ENCODE results near the gene IGSF5. TPM values are rescaled to one million over a fixed set of nuclear protein-coding genes. Genes with fewer than 3 reads are reported as not detected.
"Not testable (repeated sequence)": the region's sequence is repeated elsewhere in the genome, so short reads cannot be mapped to it uniquely, and the experiment has no call there.

IGSF5 gene
- total RNA-seq, 1 experiment from 2014 or later = not detected

- CTCF ChIA-PET = no interaction called here
- BruUV-seq (replicated peaks) = no TSS peak
- POLR2A ChIA-PET (ENCODE audit: low non-redundant PET) = no interaction called here
Measured at GRCh38 chr21:39738566-39738965, 6.4 kb upstream of the IGSF5 start.

GRCh38 chr21:39739531-39739930 is 5.5 kb upstream of the IGSF5 start:
- intact Hi-C loops (cut with micrococcal nuclease; ENCODE audit: unreplicated experiment); POLR2A ChIA-PET (ENCODE audit: low non-redundant PET); H3K27me3 ChIP-seq (replicated peaks; ENCODE audit: insufficient read depth, low read depth, low read length, poor library complexity); CTCF ChIA-PET; H3K27ac ChIP-seq (ENCODE audit: low read depth, low read length, poor library complexity, severe bottlenecking); H3K4me1 ChIP-seq (ENCODE audit: insufficient read depth, low read length, poor library complexity, severe bottlenecking); H3K9me3 ChIP-seq (ENCODE audit: low read depth, low read length, poor library complexity, severe bottlenecking); DNase-seq (ENCODE audit: low spot score); H3K4me3 ChIP-seq (ENCODE audit: low read depth, low read length, poor library complexity, severe bottlenecking); H3K36me3 ChIP-seq (ENCODE audit: insufficient read depth, low read length, poor library complexity, severe bottlenecking); BruUV-seq (replicated peaks): not testable (repeated sequence)

More at GRCh38 chr21:39738566-39738965, 6.4 kb upstream of the IGSF5 start:
- TF ChIP-seq EZH2 (IDR thresholded peaks at IDR 0.05; ENCODE audit: borderline replicate concordance, low read depth, low read length, poor library complexity, severe bottlenecking) (no peak), CTCF (conservative IDR thresholded peaks at IDR 0.05; ENCODE audit: low read depth, low read length) (no peak)
- no peak for DNase-seq (ENCODE audit: low spot score)
- Histone ChIP-seq H3K27ac (ENCODE audit: low read depth, low read length, poor library complexity, severe bottlenecking) (no peak overlapping the region), H3K9me3 (ENCODE audit: low read depth, low read length, poor library complexity, severe bottlenecking) (no peaks in the 10 kb centered on the region), H3K27me3 (replicated peaks; ENCODE audit: insufficient read depth, low read depth, low read length, poor library complexity) (no peaks in the 10 kb centered on the region), H3K36me3 (ENCODE audit: insufficient read depth, low read length, poor library complexity, severe bottlenecking) (no peaks in the 10 kb centered on the region), H3K4me1 (ENCODE audit: insufficient read depth, low read length, poor library complexity, severe bottlenecking) (no peaks in the 10 kb centered on the region), H3K4me3 (ENCODE audit: low read depth, low read length, poor library complexity, severe bottlenecking) (no peak overlapping the region)
- intact Hi-C loops (cut with micrococcal nuclease; ENCODE audit: unreplicated experiment) = no loop called here

GRCh38 chr21:39742561-39742960 is 2.4 kb upstream of the IGSF5 start:
- DNase-seq (ENCODE audit: low spot score); BruUV-seq (replicated peaks); H3K9me3 ChIP-seq (ENCODE audit: low read depth, low read length, poor library complexity, severe bottlenecking); intact Hi-C loops (cut with micrococcal nuclease; ENCODE audit: unreplicated experiment); CTCF ChIA-PET; H3K36me3 ChIP-seq (ENCODE audit: insufficient read depth, low read length, poor library complexity, severe bottlenecking); H3K27ac ChIP-seq (ENCODE audit: low read depth, low read length, poor library complexity, severe bottlenecking); H3K4me1 ChIP-seq (ENCODE audit: insufficient read depth, low read length, poor library complexity, severe bottlenecking); H3K27me3 ChIP-seq (replicated peaks; ENCODE audit: insufficient read depth, low read depth, low read length, poor library complexity); H3K4me3 ChIP-seq (ENCODE audit: low read depth, low read length, poor library complexity, severe bottlenecking); POLR2A ChIA-PET (ENCODE audit: low non-redundant PET): not testable (repeated sequence)

GRCh38 chr21:39745332-39745731 is 349 bp downstream of the IGSF5 start:
- H3K9me3 ChIP-seq (ENCODE audit: low read depth, low read length, poor library complexity, severe bottlenecking); H3K36me3 ChIP-seq (ENCODE audit: insufficient read depth, low read length, poor library complexity, severe bottlenecking); intact Hi-C loops (cut with micrococcal nuclease; ENCODE audit: unreplicated experiment); POLR2A ChIA-PET (ENCODE audit: low non-redundant PET); H3K27me3 ChIP-seq (replicated peaks; ENCODE audit: insufficient read depth, low read depth, low read length, poor library complexity); DNase-seq (ENCODE audit: low spot score); H3K4me3 ChIP-seq (ENCODE audit: low read depth, low read length, poor library complexity, severe bottlenecking); H3K27ac ChIP-seq (ENCODE audit: low read depth, low read length, poor library complexity, severe bottlenecking); H3K4me1 ChIP-seq (ENCODE audit: insufficient read depth, low read length, poor library complexity, severe bottlenecking); CTCF ChIA-PET; BruUV-seq (replicated peaks): not testable (repeated sequence)

- Histone ChIP-seq H3K4me3 (ENCODE audit: low read depth, low read length, poor library complexity, severe bottlenecking) (no peak overlapping the region), H3K4me1 (ENCODE audit: insufficient read depth, low read length, poor library complexity, severe bottlenecking) (no peaks in the 10 kb centered on the region), H3K9me3 (ENCODE audit: low read depth, low read length, poor library complexity, severe bottlenecking) (peaks cover 12% of the 10 kb centered on the region), H3K27me3 (replicated peaks; ENCODE audit: insufficient read depth, low read depth, low read length, poor library complexity) (no peaks in the 10 kb centered on the region), H3K36me3 (ENCODE audit: insufficient read depth, low read length, poor library complexity, severe bottlenecking) (no peaks in the 10 kb centered on the region), H3K27ac (ENCODE audit: low read depth, low read length, poor library complexity, severe bottlenecking) (no peak overlapping the region)
- intact Hi-C loops (cut with micrococcal nuclease; ENCODE audit: unreplicated experiment) = no loop called here
- BruUV-seq (replicated peaks) = no TSS peak
- ChIA-PET POLR2A (ENCODE audit: low non-redundant PET) (no interaction called here), CTCF (no interaction called here)
- TF ChIP-seq CTCF (conservative IDR thresholded peaks at IDR 0.05; ENCODE audit: low read depth, low read length) (no peak), EZH2 (IDR thresholded peaks at IDR 0.05; ENCODE audit: borderline replicate concordance, low read depth, low read length, poor library complexity, severe bottlenecking) (no peak)
- no peak for DNase-seq (ENCODE audit: low spot score)
Measured at GRCh38 chr21:39750670-39751069, 5.7 kb downstream of the IGSF5 start.
